Myocyte (in vitro differentiated cells): ENCODE results near the gene RBFOX2. TPM values are rescaled to one million over a fixed set of nuclear protein-coding genes. Genes with fewer than 3 reads are reported as not detected.
"Not testable (repeated sequence)": the region's sequence is repeated elsewhere in the genome, so short reads cannot be mapped to it uniquely, and the experiment has no call there.

Source experiments
- DNase-seq: peaks from one replicate; pipeline ENCODE4 v3.0.0-alpha.2; 2012; ENCODE audit warnings: low read depth
- total RNA-seq: library from RNA; depleted of rRNA; stranded (reverse); fragments of >200 nt; gene quantifications from 2 replicates; pipeline ENCODE4 v1.2.3, GENCODE V29; 2014

RBFOX2 gene
- total RNA-seq, 1 donor from 2014 or later, result 179 TPM

- DNase-seq, result no peak
These were observed 20.1 kb downstream of the RBFOX2 start for GRCh38 chr22:36008565-36008964.

- no peak for DNase-seq
These were observed 20.5 kb downstream of the RBFOX2 start for GRCh38 chr22:36008131-36008530.

DNA sequence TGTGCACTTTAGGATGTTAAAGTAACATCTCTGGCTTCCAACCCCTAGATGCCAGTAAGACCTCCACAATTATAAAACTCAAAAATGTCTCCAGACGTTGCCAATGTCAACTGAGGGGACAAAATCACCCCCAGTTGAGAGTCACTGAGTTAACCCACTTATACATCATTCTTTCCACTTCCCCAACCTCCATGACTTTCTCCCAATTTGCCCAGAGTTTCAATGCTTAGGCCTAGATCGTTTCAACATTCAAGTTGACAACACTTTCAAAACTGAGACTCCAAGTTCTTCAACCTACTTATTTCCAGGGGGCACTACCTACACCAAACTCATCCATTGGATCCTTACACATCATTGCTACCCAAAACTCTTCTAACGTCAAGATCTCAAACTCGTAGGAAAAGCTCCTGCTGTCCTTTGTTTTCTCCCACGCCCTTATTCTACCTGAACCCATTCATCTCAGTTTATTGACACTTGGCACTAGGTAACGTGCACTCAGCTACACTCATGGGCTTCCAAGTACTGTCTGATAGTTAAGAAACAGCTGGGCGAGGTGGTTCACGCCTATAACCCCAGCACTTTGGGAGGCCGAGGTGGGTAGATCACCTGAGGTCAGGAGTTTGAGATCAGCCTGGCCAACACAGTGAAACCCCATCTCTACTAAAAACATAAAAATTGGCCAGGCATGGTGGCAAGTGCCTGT is 24.5 kb downstream of the RBFOX2 start:
- no peak for DNase-seq

DNA sequence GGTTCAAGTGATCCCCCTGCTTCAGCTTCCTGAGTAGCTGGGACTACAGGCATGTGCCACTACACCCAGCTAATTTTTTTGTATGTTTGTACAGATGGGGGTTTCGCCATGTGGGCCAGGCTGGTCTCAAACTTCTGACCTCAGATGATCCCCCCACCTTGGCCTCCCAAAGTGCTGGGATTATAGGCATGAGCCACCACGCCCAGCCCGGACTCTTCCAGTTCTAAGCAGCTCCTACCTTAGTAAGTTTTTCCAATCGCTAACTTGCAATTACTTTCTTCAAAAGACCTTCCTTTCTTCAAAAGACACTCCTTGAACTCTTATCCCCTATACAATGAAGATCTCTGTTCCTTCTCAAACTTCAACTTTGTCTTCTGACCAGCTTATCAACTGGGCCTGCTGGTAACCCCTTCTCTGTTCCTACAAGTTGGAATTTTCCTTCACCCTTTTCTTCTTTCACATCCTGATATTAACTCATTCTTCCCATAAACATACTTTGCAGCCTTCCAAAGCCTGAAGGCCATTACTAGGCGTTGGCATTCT is 25.8 kb downstream of the RBFOX2 start:
- DNase-seq, result no peak

- DNase-seq, result no peak
These were observed 26.5 kb downstream of the RBFOX2 start for GRCh38 chr22:36002084-36002483.

DNA sequence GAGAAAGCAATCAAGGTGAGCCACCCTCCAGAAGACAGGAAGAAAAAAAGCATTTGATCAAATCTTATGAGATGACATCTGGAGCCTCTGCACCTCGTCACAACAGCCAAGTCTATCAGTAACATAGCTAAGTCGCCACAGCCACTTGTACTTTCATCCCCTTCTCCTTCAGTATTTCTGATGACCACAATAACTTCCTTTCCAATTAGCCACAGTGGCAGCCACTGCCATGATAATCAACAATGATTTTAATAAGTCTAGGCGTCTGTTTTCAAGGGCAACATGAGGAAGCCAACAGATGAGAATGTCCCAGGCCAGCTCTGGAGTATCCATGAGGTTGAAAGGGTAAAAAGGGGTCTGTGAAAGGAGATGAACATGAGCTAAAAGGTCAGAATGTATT is 29.9 kb downstream of the RBFOX2 start:
- DNase-seq, result no peak

GRCh38 chr22:35997438-35997837 is 31.2 kb downstream of the RBFOX2 start:
- no peak for DNase-seq

DNA sequence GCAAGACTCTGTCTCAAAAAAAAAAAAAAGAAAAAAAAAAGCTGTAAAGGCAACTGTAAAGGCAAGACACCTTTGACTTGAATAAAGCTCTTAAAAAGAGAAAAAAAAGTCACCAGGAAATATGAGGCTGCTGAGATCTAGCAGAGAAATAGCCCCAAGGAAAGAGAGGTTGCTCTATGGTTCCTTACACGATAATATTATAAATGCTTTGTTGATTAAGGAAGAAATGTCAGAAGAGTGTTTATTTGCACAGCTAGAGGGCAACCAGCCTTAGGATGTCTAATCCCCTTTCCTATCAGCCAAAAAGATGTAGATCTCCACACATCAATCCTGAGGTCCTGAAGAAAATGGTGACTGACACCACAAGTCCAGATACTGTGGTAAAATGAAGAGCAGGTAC is 32.0 kb downstream of the RBFOX2 start:
- no peak for DNase-seq

DNA sequence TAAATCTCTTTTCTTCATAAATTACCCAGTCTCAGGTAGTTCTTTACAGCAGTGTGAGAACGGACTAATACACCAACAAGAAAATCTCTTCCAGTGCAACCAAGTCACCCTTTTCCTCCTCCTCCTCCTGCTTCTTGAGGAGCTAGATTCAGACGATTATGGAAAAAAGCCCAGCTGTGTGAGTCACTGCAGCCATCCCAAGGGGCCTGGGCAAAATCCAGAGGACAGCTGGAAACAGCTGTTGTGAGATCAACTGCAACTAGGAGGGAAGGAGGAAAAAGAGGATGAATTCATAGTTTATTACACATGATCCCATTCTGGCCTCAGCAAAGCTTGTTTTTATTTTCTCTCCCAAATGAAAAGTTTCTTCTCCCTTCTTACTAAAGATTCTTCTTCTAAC is 32.9 kb downstream of the RBFOX2 start:
- DNase-seq, result peak; percentile 94

DNA sequence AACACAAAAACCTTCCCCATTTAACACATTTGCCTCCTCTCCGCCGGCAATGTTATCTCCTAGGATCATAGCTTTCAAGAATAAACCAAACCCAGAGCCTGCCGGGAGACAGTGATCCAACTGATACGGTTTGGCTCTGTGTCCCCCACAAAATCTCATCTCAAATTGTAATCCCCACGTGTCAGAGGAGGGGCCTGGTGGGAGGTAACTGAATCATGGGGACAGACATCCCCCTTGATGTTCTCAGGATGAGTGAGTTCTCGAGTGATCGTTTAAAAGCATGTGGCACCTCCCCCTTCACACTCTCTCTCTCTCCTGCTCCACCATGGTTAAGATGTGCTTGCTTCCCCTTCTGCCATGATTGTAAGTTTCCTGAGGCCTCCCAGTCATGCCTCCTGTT is 33.3 kb downstream of the RBFOX2 start:
- DNase-seq, result peak; percentile 68

DNA sequence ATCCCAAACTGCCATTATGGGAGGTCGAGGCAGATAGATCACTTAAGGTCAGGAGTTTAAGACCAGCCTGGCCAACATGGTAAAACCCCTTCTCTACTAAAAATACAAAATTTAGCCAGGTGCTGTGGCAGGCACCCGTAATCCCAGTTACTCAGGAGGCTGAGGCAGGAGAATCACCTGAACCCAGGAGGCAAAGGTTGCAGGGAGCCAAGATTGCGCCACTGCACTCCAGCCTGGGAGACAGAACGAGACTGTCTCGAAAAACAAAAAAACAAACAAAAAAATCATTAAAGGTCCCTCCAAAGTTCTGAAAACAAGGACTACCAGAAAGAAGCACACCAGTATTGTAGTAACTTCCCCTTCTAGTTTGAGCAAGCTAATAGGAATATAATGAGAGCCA is 34.9 kb downstream of the RBFOX2 start:
- not testable (repeated sequence) for DNase-seq

- DNase-seq, result no peak
These were observed 35.4 kb downstream of the RBFOX2 start for GRCh38 chr22:35993048-35993714.

GRCh38 chr22:35991168-35991567 is 37.5 kb downstream of the RBFOX2 start:
- DNase-seq, result no peak

DNA sequence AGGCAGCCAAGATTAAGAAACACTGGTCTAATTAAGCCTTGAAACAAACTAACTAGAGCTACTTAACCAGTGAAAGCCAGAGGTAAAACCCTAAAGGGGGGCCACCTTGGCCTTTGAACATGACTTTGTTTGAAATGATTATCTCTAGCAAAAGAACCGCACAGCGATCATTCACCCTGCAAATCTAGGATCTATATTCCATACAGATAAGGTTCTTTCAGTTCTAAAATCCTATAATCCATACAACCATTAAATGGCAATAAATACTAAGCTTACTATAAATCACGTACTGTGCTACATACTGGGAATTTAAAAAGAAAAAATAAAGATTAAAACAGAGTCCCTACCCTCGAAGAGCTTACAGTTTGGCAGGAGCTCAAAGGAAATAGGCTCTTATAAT is 40.6 kb downstream of the RBFOX2 start:
- DNase-seq, result no peak

DNA sequence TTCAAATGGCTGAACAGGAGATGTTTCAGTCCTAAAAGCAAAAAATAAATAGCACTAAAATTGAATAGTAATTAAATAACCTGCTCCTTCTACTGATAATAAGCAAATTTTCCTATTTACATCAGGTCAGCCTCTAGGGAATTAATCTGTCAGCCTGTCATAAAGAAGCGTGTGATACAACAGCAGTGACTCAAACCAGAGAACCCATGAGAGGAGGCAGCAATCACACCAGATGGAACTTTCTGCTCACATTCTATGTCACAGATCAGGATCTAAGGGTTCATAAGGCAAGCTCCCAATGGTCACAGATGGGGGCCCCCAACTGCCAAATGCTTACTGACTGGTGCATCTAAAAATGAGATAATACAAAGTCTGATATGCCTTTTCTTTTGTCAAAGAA is 41.1 kb downstream of the RBFOX2 start:
- DNase-seq, result no peak

DNA sequence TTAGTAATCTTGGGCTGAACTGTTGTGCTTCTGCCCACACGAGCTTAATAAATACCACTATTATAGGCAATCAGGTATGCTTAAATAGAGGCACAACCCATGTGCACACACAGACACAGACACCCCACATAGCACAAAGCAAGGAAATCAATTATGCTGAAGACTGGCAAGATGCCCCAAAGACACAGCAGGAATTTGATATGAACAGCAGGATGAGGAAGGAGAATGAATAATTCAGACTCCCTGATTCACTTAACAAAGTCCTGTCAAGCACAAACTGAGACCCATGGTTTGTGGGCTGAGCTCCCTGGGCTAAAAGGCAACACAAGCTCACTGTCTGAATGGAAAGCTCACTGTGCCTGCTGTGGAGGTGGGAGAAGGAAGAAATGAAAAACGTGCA is 42.5 kb downstream of the RBFOX2 start:
- DNase-seq, result no peak

GRCh38 chr22:35985371-35985770 is 43.3 kb downstream of the RBFOX2 start:
- no peak for DNase-seq

GRCh38 chr22:35984183-35985175 is 44.1 kb downstream of the RBFOX2 start:
- DNase-seq, result no peak

- DNase-seq, result no peak
These were observed 46.7 kb downstream of the RBFOX2 start for GRCh38 chr22:35981900-35982299.

DNA sequence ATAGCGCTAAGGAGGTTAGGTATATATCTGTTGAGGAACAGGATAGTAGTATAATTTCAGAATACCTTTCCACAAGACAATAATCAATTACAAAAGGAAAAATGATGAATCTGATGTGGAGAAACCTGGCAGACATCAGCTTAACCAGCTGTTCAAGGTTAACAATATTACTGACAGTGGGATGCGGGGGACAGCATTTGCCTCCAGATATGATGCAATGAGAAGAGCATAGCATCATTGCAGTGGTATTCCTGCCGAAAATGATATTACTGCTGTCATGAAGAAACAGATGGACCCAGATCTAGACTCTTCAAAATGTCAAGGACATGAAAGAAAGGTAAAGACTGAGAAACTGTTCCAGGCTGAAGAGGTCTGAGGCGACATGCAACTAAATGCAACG is 49.7 kb downstream of the RBFOX2 start:
- no peak for DNase-seq

- DNase-seq, result no peak
These were observed 50.4 kb downstream of the RBFOX2 start for GRCh38 chr22:35978201-35978600.

DNA sequence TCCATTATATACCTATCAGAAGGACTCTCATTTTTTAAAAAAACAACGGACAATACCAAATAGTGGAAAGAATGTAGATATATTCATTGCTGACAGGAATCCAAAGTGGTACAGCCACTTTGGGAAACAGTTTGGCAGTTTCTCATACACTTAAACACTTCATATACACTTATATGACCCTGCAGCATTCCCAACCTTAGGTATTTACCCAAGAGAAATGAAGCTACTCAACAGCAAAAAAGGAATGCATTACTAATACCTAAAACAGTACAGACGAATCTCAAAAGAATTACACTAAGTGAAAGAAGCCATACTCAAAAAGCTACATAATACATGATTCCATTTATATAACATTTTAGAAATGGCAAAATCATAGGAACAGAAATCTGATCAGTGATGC is 51.5 kb downstream of the RBFOX2 start:
- no peak for DNase-seq
